ENCODE measurements around the gene SMAD5. TPM values are rescaled to one million over a fixed set of nuclear protein-coding genes. Genes with fewer than 3 reads are reported as not detected.

Gene SMAD5
- total and polyA plus RNA-seq, 2 experiments from 2014 or later, result 34.4 to 68.8 TPM

GRCh38 chr5:136209346-136209910 is 76.8 kb downstream of the SMAD5 start:
- H4K20me1 ChIP-seq (ENCODE audit: insufficient read depth, poor library complexity, severe bottlenecking), result no peaks in the 10 kb centered on the region
- no peak for DNase-seq (ENCODE audit: low spot score)
- no peak overlapping the region for H3K4me3 ChIP-seq
- TF ChIP-seq CTCF (IDR thresholded peaks at IDR 0.05; ENCODE audit: poor library complexity) (no peak), EZH2phosphoT487 (IDR thresholded peaks at IDR 0.05; ENCODE audit: low read depth, severe bottlenecking, unreplicated experiment) (no peak), EZH2 (IDR thresholded peaks at IDR 0.05; ENCODE audit: borderline replicate concordance) (no peak)
- no peak overlapping the region for H3K4me2 ChIP-seq
- H3K9me2 ChIP-seq (replicated peaks; ENCODE audit: insufficient read depth), result no peaks in the 10 kb centered on the region
- H3K9me3 ChIP-seq (ENCODE audit: low read depth), result no peaks in the 10 kb centered on the region
- 90% methylated on average over 14 of the region's 14 CpGs for WGBS (ENCODE audit: low lambda C conversion rate, missing lambda C conversion rate)
- H2AFZ ChIP-seq, result no peak overlapping the region
- no peak overlapping the region for H3K27ac ChIP-seq
- no peaks in the 10 kb centered on the region for H3K27me3 ChIP-seq
- no peaks in the 10 kb centered on the region for H3K4me1 ChIP-seq (ENCODE audit: insufficient read depth)
- no peaks in the 10 kb centered on the region for H3K36me3 ChIP-seq (replicated peaks; ENCODE audit: insufficient read depth, low read depth)
- H3K79me2 ChIP-seq, result no peaks in the 10 kb centered on the region

GRCh38 chr5:136210259-136210658 is 77.6 kb downstream of the SMAD5 start:
- no peak overlapping the region for H3K27ac ChIP-seq
- DNase-seq (ENCODE audit: low spot score), result no peak
- H4K20me1 ChIP-seq (ENCODE audit: insufficient read depth, poor library complexity, severe bottlenecking), result no peaks in the 10 kb centered on the region
- H3K9me3 ChIP-seq (ENCODE audit: low read depth), result no peaks in the 10 kb centered on the region
- 82% methylated on average over 4 of the region's 4 CpGs for WGBS (ENCODE audit: low lambda C conversion rate, missing lambda C conversion rate)
- H3K36me3 ChIP-seq (replicated peaks; ENCODE audit: insufficient read depth, low read depth), result no peaks in the 10 kb centered on the region
- no peak overlapping the region for H3K4me3 ChIP-seq
- H3K4me2 ChIP-seq, result no peak overlapping the region
- TF ChIP-seq EZH2phosphoT487 (IDR thresholded peaks at IDR 0.05; ENCODE audit: low read depth, severe bottlenecking, unreplicated experiment), result no peak
- no peaks in the 10 kb centered on the region for H3K79me2 ChIP-seq
- no peaks in the 10 kb centered on the region for H3K27me3 ChIP-seq
- H3K4me1 ChIP-seq (ENCODE audit: insufficient read depth), result no peaks in the 10 kb centered on the region
- H2AFZ ChIP-seq, result no peak overlapping the region
- no peaks in the 10 kb centered on the region for H3K9me2 ChIP-seq (replicated peaks; ENCODE audit: insufficient read depth)

GRCh38 chr5:136211282-136212040 is 78.8 kb downstream of the SMAD5 start:
- H3K9me3 ChIP-seq (ENCODE audit: low read depth), result no peaks in the 10 kb centered on the region
- H3K4me2 ChIP-seq, result no peak overlapping the region
- 89% methylated on average over 10 of the region's 10 CpGs for WGBS (ENCODE audit: low lambda C conversion rate, missing lambda C conversion rate)
- H4K20me1 ChIP-seq (ENCODE audit: insufficient read depth, poor library complexity, severe bottlenecking), result no peaks in the 10 kb centered on the region
- no peaks in the 10 kb centered on the region for H3K4me1 ChIP-seq (ENCODE audit: insufficient read depth)
- no peaks in the 10 kb centered on the region for H3K9me2 ChIP-seq (replicated peaks; ENCODE audit: insufficient read depth)
- H3K36me3 ChIP-seq (replicated peaks; ENCODE audit: insufficient read depth, low read depth), result no peaks in the 10 kb centered on the region
- H2AFZ ChIP-seq, result no peak overlapping the region
- TF ChIP-seq EZH2phosphoT487 (IDR thresholded peaks at IDR 0.05; ENCODE audit: low read depth, severe bottlenecking, unreplicated experiment) (no peak), EZH2 (IDR thresholded peaks at IDR 0.05; ENCODE audit: borderline replicate concordance) (no peak), CTCF (IDR thresholded peaks at IDR 0.05; ENCODE audit: poor library complexity) (no peak)
- no peak overlapping the region for H3K27ac ChIP-seq
- no peaks in the 10 kb centered on the region for H3K79me2 ChIP-seq
- no peak for DNase-seq (ENCODE audit: low spot score)
- no peaks in the 10 kb centered on the region for H3K27me3 ChIP-seq
- no peak overlapping the region for H3K4me3 ChIP-seq

- H3K4me2 ChIP-seq, result no peak overlapping the region
- H4K20me1 ChIP-seq (ENCODE audit: insufficient read depth, poor library complexity, severe bottlenecking), result no peaks in the 10 kb centered on the region
- peak; percentile 76 for DNase-seq (ENCODE audit: low spot score)
- no peak overlapping the region for H2AFZ ChIP-seq
- H3K9me3 ChIP-seq (ENCODE audit: low read depth), result no peaks in the 10 kb centered on the region
- 64% methylated on average over 10 of the region's 10 CpGs for WGBS (ENCODE audit: low lambda C conversion rate, missing lambda C conversion rate)
- no peaks in the 10 kb centered on the region for H3K79me2 ChIP-seq
- no peak overlapping the region for H3K27ac ChIP-seq
- H3K9me2 ChIP-seq (replicated peaks; ENCODE audit: insufficient read depth), result no peaks in the 10 kb centered on the region
- TF ChIP-seq EZH2 (IDR thresholded peaks at IDR 0.05; ENCODE audit: borderline replicate concordance) (no peak), CTCF (IDR thresholded peaks at IDR 0.05; ENCODE audit: poor library complexity) (peak; percentile 85)
- no peaks in the 10 kb centered on the region for H3K4me1 ChIP-seq (ENCODE audit: insufficient read depth)
- H3K36me3 ChIP-seq (replicated peaks; ENCODE audit: insufficient read depth, low read depth), result no peaks in the 10 kb centered on the region
- no peak overlapping the region for H3K4me3 ChIP-seq
- no peaks in the 10 kb centered on the region for H3K27me3 ChIP-seq
Measured at GRCh38 chr5:136212252-136212721, 79.6 kb downstream of the SMAD5 start.
